Measurements from ENCODE around the gene USH1C. TPM values are rescaled to one million over a fixed set of nuclear protein-coding genes. Genes with fewer than 3 reads are reported as not detected.

USH1C gene
- total and polyA plus RNA-seq, 9 of the 15 experiments (the other 6 are each of a cell fraction or from before 2014, with no cell fraction given): 0.04 TPM; not detected in 8

GRCh38 chr11:17516551-17517150, 27.6 kb downstream of the USH1C start:
- TF ChIP-seq HES1 (IDR thresholded peaks at IDR 0.05; ENCODE audit: low read depth) (no peak), E2F3 (CRISPR knock-in tag; IDR thresholded peaks at IDR 0.05) (no peak), FOXA1 (IDR thresholded peaks at IDR 0.05; ENCODE audit: borderline replicate concordance) (no peak), TRIM28 (IDR thresholded peaks at IDR 0.05) (no peak), ZNF134 (CRISPR knock-in tag; conservative IDR thresholded peaks at IDR 0.05) (no peak), HCFC1 (IDR thresholded peaks at IDR 0.05; ENCODE audit: low read depth, low read length) (no peak), VEZF1 (CRISPR knock-in tag; IDR thresholded peaks at IDR 0.05) (no peak), PKNOX1 (IDR thresholded peaks at IDR 0.05) (no peak), JUND (IDR thresholded peaks at IDR 0.05; ENCODE audit: borderline replicate concordance, low read depth, low read length) (no peak), JUND (tag; IDR thresholded peaks at IDR 0.05; ENCODE audit: borderline replicate concordance, low read depth, low read length) (no peak), PYGO2 (tag; IDR thresholded peaks at IDR 0.05) (no peak), MAFK (IDR thresholded peaks at IDR 0.05; ENCODE audit: low read length) (no peak), BRCA1 (IDR thresholded peaks at IDR 0.05) (no peak), BRCA1 (CRISPR knock-in tag; IDR thresholded peaks at IDR 0.05) (no peak), SUPT5H (IDR thresholded peaks at IDR 0.05) (no peak)

More at GRCh38 chr11:17516551-17517150, 27.6 kb downstream of the USH1C start:
- in situ Hi-C loops (cut with MboI) (no loop called here), intact Hi-C loops (cut with micrococcal nuclease) (no loop called here)
- no TSS peak for BruUV-seq (replicated peaks)
- Histone ChIP-seq H3K79me2 (ENCODE audit: control insufficient read depth, insufficient read depth, low read length) (no peaks in the 10 kb centered on the region), H3K4me1 (replicated peaks in 1 of 2; ENCODE audit: control insufficient read depth in 2 of 2, insufficient read depth in 2 of 2, low read length in 2 of 2) (no peaks in the 10 kb centered on the region), H3K9ac (ENCODE audit: insufficient read depth in 1 of 2, low read depth in 2 of 2, low read length in 2 of 2) (no peak overlapping the region), H2AFZ (ENCODE audit: low read depth, low read length) (no peak overlapping the region), H3K27ac (ENCODE audit: extremely low read depth, low read depth, low read length) (no peak overlapping the region), H3K4me3 (no peak overlapping the region), H3K4me2 (ENCODE audit: insufficient read depth, low read length) (no peak overlapping the region), H3K27me3 (ENCODE audit: control insufficient read depth in 2 of 2, insufficient read depth in 2 of 2, low read length in 2 of 2) (peaks cover 16 to 50% of the 10 kb centered on the region in 2 experiments; a peak in 4 of 5 replicates), H4K20me1 (replicated peaks; ENCODE audit: control insufficient read depth, insufficient read depth, low read length) (no peaks in the 10 kb centered on the region; the same call in 1 of the 2 replicates), H3K9me3 (replicated peaks; ENCODE audit: control insufficient read depth, insufficient read depth, low read depth, low read length) (no peaks in the 10 kb centered on the region), H3K36me3 (ENCODE audit: control insufficient read depth, insufficient read depth, low read length) (no peaks in the 10 kb centered on the region), H3K9me1 (ENCODE audit: control insufficient read depth, insufficient read depth, low read length) (no peaks in the 10 kb centered on the region)
- ATAC-seq (no peak), DNase-seq (ENCODE audit: extremely low read depth in 1 of 4, low spot score in 3 of 4) (no peak), FAIRE-seq (no peak)
- ChIA-PET CTCF (ENCODE audit: low intra/inter-chr PET ratio) (no interaction called here), POLR2A (interaction anchor here (0.6 kb wide), 1 partner anchor 13 kb away, joined by 3 read pairs; no protein-coding TSS in a partner anchor)
- 2% methylated on average over 6 of the region's 7 CpGs for WGBS (ENCODE audit: insufficient coverage, low coverage, missing lambda C conversion rate)
